Activated CD8-positive, alpha-beta T cell treated with anti-CD3 and anti-CD28 coated beads for 36 hours (primary cell): Measurements from ENCODE around the gene GLI1. TPM values are rescaled to one million over a fixed set of nuclear protein-coding genes. Genes with fewer than 3 reads are reported as not detected.

ENCODE experiments used
- ATAC-seq: fragments of 200-7000 bp; cut with Tn5 transposase; one replicate; pipeline ENCODE4 v1.10.0; 2021; ENCODE audit warnings: mild to moderate bottlenecking, moderate library complexity
- CTCF ChIA-PET: fragments of 350-600 bp; sonication (Branson Sonifier 250); formaldehyde crosslinking; loops from one replicate; lab custom pipeline; 2021; ENCODE audit warnings: antibody characterized with exemption; lab: Charles Lee
- POLR2A ChIA-PET: fragments of 350-600 bp; sonication (Branson Sonifier 250); formaldehyde crosslinking; loops from one replicate; lab custom pipeline; 2021; ENCODE audit warnings: antibody characterized with exemption; lab: Charles Lee
- DNase-seq: peaks from one replicate; pipeline ENCODE4 v3.0.0-alpha.2; 2020
- H3K27ac Mint-ChIP-seq: one replicate; pipeline ENCODE4 v1.8.0; 2021; ENCODE audit warnings: mild to moderate bottlenecking, mixed read lengths
- H3K27me3 Mint-ChIP-seq: one replicate; pipeline ENCODE4 v1.8.0; 2021; ENCODE audit warnings: mixed read lengths
- H3K36me3 Mint-ChIP-seq: one replicate; pipeline ENCODE4 v1.8.0; 2021; ENCODE audit warnings: low read depth, mixed read lengths
- H3K4me1 Mint-ChIP-seq: one replicate; pipeline ENCODE4 v1.8.0; 2021; ENCODE audit warnings: low read depth, mixed read lengths
- H3K4me3 Mint-ChIP-seq: one replicate; pipeline ENCODE4 v1.8.0; 2021; ENCODE audit warnings: mild to moderate bottlenecking, moderate library complexity, mixed read lengths
- H3K9me3 Mint-ChIP-seq: one replicate; pipeline ENCODE4 v1.8.0; 2021; ENCODE audit warnings: mixed read lengths
- intact Hi-C: fragments of 100-400 bp; cut with micrococcal nuclease; formaldehyde crosslinking; loops from one replicate; pipeline ENCODE4 v1.10.0; 2022
- microRNA-seq: library from miRNA; unstranded; fragments of <30 nt; microRNA quantifications from one replicate; pipeline ENCODE4 v1.2.0, GENCODE V29; 2022; ENCODE audit warnings: borderline microRNAs expressed, borderline replicate concordance
- total RNA-seq, 2 experiments: library from RNA; stranded (reverse); gene quantifications; one replicate each; pipeline ENCODE4 v1.2.3, GENCODE V29; 2021
- TF ChIP-seq, protein P1 (sequence below): fragments of 200-600 bp; IDR thresholded peaks from one replicate; pipeline ENCODE4 v1.8.0; 2022; ENCODE audit warnings: antibody characterized with exemption, mild to moderate bottlenecking

The GLI1 gene
- total RNA-seq, 2 experiments from 2014 or later: 0.20 to 0.83 TPM

DNA sequence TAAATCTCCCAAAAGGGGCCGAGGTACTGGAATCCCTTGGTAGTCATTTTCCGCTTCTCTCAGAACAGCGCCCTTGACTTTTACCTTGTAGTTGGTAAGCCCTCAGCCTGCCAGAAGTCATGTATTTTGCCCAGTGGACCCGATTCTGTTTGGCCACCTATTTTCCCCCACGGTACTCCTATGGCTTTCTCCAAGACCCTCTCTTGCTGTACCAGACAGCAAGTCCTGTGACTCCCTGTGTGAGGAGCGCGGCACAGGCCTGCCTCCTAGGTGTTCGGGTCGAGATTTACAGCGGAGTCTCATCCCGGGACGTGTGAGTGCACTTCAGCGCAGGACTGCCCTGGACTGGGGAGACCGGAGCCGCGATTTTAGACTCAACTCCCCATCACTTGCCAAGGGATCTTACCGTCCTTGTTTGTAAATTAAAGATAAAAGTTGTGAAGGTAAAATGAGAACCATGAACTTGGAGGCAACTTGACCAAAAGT, 62.0 kb downstream of the GLI1 start:
- ChIA-PET POLR2A (interaction anchor here (0.7 to 5.7 kb wide), 2 partner anchors 33 to 280 kb away, joined by 4 to 50 read pairs; partner anchors contain the start of gene MARS1), CTCF (interaction anchor here (2.6 kb wide), 1 partner anchor 45 kb away, joined by 7 read pairs; no protein-coding TSS in a partner anchor)
- TF ChIP-seq, protein P1, sequence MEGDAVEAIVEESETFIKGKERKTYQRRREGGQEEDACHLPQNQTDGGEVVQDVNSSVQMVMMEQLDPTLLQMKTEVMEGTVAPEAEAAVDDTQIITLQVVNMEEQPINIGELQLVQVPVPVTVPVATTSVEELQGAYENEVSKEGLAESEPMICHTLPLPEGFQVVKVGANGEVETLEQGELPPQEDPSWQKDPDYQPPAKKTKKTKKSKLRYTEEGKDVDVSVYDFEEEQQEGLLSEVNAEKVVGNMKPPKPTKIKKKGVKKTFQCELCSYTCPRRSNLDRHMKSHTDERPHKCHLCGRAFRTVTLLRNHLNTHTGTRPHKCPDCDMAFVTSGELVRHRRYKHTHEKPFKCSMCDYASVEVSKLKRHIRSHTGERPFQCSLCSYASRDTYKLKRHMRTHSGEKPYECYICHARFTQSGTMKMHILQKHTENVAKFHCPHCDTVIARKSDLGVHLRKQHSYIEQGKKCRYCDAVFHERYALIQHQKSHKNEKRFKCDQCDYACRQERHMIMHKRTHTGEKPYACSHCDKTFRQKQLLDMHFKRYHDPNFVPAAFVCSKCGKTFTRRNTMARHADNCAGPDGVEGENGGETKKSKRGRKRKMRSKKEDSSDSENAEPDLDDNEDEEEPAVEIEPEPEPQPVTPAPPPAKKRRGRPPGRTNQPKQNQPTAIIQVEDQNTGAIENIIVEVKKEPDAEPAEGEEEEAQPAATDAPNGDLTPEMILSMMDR: no peak
- ATAC-seq: no peak
- H3K4me1 Mint-ChIP-seq: peaks cover 65% of the 10 kb centered on the region
- no peaks in the 10 kb centered on the region for H3K9me3 Mint-ChIP-seq
- H3K4me3 Mint-ChIP-seq: peak overlapping the region; percentile 95
- peak; percentile 29 for DNase-seq
- H3K36me3 Mint-ChIP-seq: peaks cover 42% of the 10 kb centered on the region
- intact Hi-C loops: loop anchor here (5.0 kb wide), 1 partner anchor 44 kb away; the partner anchor contains the start of gene ARHGAP9
- peak overlapping the region; percentile 99 for H3K27ac Mint-ChIP-seq
- H3K27me3 Mint-ChIP-seq: no peaks in the 10 kb centered on the region

Small RNAs within 50 kb of the gene (microRNA-seq; reads per million reads assigned to microRNA genes)
- 3.0 reads per million, percentile 4 among the genes with 10 or more reads in this experiment for gene MIR616
- gene MIR6758: 1.8 reads per million

Other genes starting within 250 kb of the GLI1 start
- gene NXPH4, start 243.0 kb upstream of the GLI1 start, total RNA-seq: under 1 TPM; 0.41 to 0.45 TPM
- gene SHMT2, start 230.1 kb upstream of the GLI1 start, total RNA-seq: 100 to 1,000 TPM; 480 to 529 TPM
- 1 to 10 TPM; 1.7 to 2.1 TPM for gene STAC3, start 208.6 kb upstream of the GLI1 start, total RNA-seq
- gene R3HDM2, start 28.7 kb upstream of the GLI1 start, total RNA-seq: 10 to 100 TPM; 33.2 to 44.0 TPM
- gene INHBC, start 25.0 kb upstream of the GLI1 start, total RNA-seq: under 1 TPM in 1 of 2 experiments, not detected in 1; 0.16 TPM
- gene INHBE, start 4.5 kb upstream of the GLI1 start, total RNA-seq: 1 to 10 TPM; 1.7 to 2.3 TPM
- gene ARHGAP9, start 20.1 kb downstream of the GLI1 start, total RNA-seq: 100 to 1,000 TPM; 125 to 128 TPM
- gene MARS1, start 28.3 kb downstream of the GLI1 start, total RNA-seq: 100 to 1,000 TPM; 343 to 345 TPM
- gene DDIT3, start 60.7 kb downstream of the GLI1 start, total RNA-seq: 10 to 100 TPM; 28.0 TPM
- 10 to 100 TPM; 46.5 to 47.3 TPM for gene MBD6, start 63.0 kb downstream of the GLI1 start, total RNA-seq
- gene DCTN2, start 87.4 kb downstream of the GLI1 start, total RNA-seq: 10 to 100 TPM; 66.2 to 68.6 TPM
- gene KIF5A, start 90.3 kb downstream of the GLI1 start, total RNA-seq: 1 to 10 TPM; 1.2 to 1.3 TPM
- gene PIP4K2C, start 131.4 kb downstream of the GLI1 start, total RNA-seq: 10 to 100 TPM; 10.7 to 12.3 TPM
- gene DTX3, start 145.0 kb downstream of the GLI1 start, total RNA-seq: 10 to 100 TPM; 13.7 to 15.1 TPM
- 1 to 10 TPM; 1.1 to 1.2 TPM for gene ARHGEF25, start 151.7 kb downstream of the GLI1 start, total RNA-seq
- gene B4GALNT1, start 173.4 kb downstream of the GLI1 start, total RNA-seq: 1 to 10 TPM in 1 of 2 experiments, under 1 TPM in 1; 0.61 to 1.4 TPM
- 10 to 100 TPM; 53.0 to 56.3 TPM for gene OS9, start 234.3 kb downstream of the GLI1 start, total RNA-seq